Left kidney (tissue), 2 donors: ENCODE data around the gene RAB34. TPM values are rescaled to one million over a fixed set of nuclear protein-coding genes. Genes with fewer than 3 reads are reported as not detected.
A peak's percentile ranks its signal among the peaks of the same experiment; 100 is the strongest.
"Not testable (repeated sequence)": the region's sequence is repeated elsewhere in the genome, so short reads cannot be mapped to it uniquely, and the experiment has no call there.

ENCODE experiments used
- DNase-seq: peaks from one replicate; pipeline ENCODE4 v3.0.0-alpha.2; 2013
- polyA plus RNA-seq: library from polyadenylated mRNA; unstranded; fragments of 120-200 nt; gene quantifications from one replicate; pipeline ENCODE4 v1.2.1, GENCODE V29; 2013; ENCODE audit not compliant: insufficient read length

Gene RAB34
- polyA plus RNA-seq, 1 donor: 181 TPM

GRCh38 chr17:28747801-28748750 lies 30.4 kb upstream of the RAB34 start:
- DNase-seq: no peak

- DNase-seq: no peak
Observed at GRCh38 chr17:28747051-28747691, 29.5 kb upstream of the RAB34 start.

GRCh38 chr17:28746611-28747050 lies 29.0 kb upstream of the RAB34 start:
- peak; percentile 34 for DNase-seq

- peak; percentile 78 for DNase-seq
Observed at GRCh38 chr17:28745786-28746411, 28.2 kb upstream of the RAB34 start.

- peak; percentile 78 for DNase-seq
Observed at GRCh38 chr17:28744972-28745785, 27.5 kb upstream of the RAB34 start.

GRCh38 chr17:28744104-28744971 lies 26.7 kb upstream of the RAB34 start:
- peak; percentile 63 for DNase-seq

- peak; percentile 86 for DNase-seq
Observed at GRCh38 chr17:28743243-28744103, 25.8 kb upstream of the RAB34 start, which contains the start of gene TRAF4. Gene TRAF4 (plus strand): TSS chr17:28744011. CDS start chr17:28744113, 102 bp downstream.

GRCh38 chr17:28741358-28742349 lies 24.0 kb upstream of the RAB34 start:
- DNase-seq: no peak

- no peak for DNase-seq
Observed at GRCh38 chr17:28740406-28741357, 23.0 kb upstream of the RAB34 start.

GRCh38 chr17:28738680-28739384 lies 21.2 kb upstream of the RAB34 start:
- no peak for DNase-seq

GRCh38 chr17:28737770-28738679 lies 20.4 kb upstream of the RAB34 start:
- peak; percentile 35 for DNase-seq

- DNase-seq: no peak
Observed at GRCh38 chr17:28737316-28737715, 19.6 kb upstream of the RAB34 start.

GRCh38 chr17:28735913-28736769 lies 18.5 kb upstream of the RAB34 start:
- not testable (repeated sequence) for DNase-seq

- no peak for DNase-seq
Observed at GRCh38 chr17:28735242-28735722, 17.6 kb upstream of the RAB34 start.
